ENCODE results near the gene SH3TC2.

DNA sequence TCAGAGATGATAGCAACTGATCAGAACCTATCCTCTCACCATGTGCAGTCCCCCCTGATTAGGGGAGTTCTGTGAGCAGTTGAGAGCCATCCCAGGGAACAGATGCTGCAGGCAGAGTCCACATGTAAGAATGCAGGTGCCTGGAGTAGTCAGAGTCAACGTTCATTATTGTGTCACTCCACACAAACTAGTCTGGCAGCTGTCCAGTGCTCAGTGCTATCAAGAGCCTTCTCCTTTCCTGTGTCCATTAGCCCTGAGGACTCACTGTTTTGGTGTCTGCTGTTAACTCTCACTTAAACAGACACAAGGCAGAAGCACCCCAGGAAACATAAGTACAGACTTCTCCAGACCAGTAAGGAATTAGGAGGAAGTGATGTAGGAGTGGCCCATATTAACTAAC is 2.5 kb downstream of the SH3TC2 start:
- TF ChIP-seq CTCF (IDR thresholded peaks at IDR 0.05 in 4 of 5, conservative IDR thresholded peaks at IDR 0.05 in 1 of 5), result no peak
- TF ChIP-seq POLR2A (IDR thresholded peaks at IDR 0.05), result no peak
